Thyroid gland (tissue), 4 donors: ENCODE data around the gene GRAMD2B. TPM values are rescaled to one million over a fixed set of nuclear protein-coding genes. Genes with fewer than 3 reads are reported as not detected.

Source experiments
- DNase-seq, 2 donors: peaks; one replicate each; pipeline ENCODE4 v3.0.0-alpha.2; 2019
- H3K27ac ChIP-seq, 3 donors: fragments of 200-600 bp; sonication (generic); 1 replicate in 2 of 3; 2 replicates in 1 of 3; pipeline ENCODE4 v1.5.1; 2016 to 2019; ENCODE audit warnings: mild to moderate bottlenecking in 1 of 3, moderate library complexity in 1 of 3
- H3K27me3 ChIP-seq: fragments of 200-600 bp; sonication (generic); one replicate; pipeline ENCODE4 v1.5.1; 2019
- H3K36me3 ChIP-seq, 2 donors: fragments of 200-600 bp; sonication (generic); one replicate each; pipeline ENCODE4 v1.5.1; 2016 to 2019
- H3K4me1 ChIP-seq, 2 donors: fragments of 200-600 bp; sonication (generic); one replicate each; pipeline ENCODE4 v1.5.1; 2017 to 2019
- H3K4me3 ChIP-seq, 3 donors: fragments of 200-600 bp; sonication (generic); replicated peaks in 1 of 3; 1 replicate in 2 of 3; 2 replicates in 1 of 3; pipeline ENCODE4 v1.5.1; 2016; ENCODE audit warnings: mild to moderate bottlenecking in 1 of 3
- H3K9me3 ChIP-seq: fragments of 200-600 bp; sonication (generic); one replicate; pipeline ENCODE4 v1.5.1; 2017
- POLR2A ChIP-seq, 2 donors: fragments of 450-650 bp; IDR thresholded peaks; one replicate each; pipeline ENCODE4 v1.6.1; 2017; ENCODE audit warnings: antibody characterized with exemption in 2 of 2, mild to moderate bottlenecking in 2 of 2, moderate library complexity in 1 of 2
- WGBS, 2 donors: methylation state at CpG; one replicate each; pipeline ENCODE4 v1.1.5; 2017; 5-methylcytosine and 5-hydroxymethylcytosine counted together
- intact Hi-C: fragments of 100-400 bp; cut with DNase I; formaldehyde crosslinking; loops from one replicate; pipeline ENCODE4 v1.15.1; 2023
- total RNA-seq, 4 donors: library from RNA; depleted of rRNA; stranded (reverse); fragments of >200 nt; gene quantifications; one replicate each; pipeline ENCODE4 v1.2.3, GENCODE V29; 2016
- TF ChIP-seq, protein P1 (sequence below), 6 experiments: fragments of 200-600 bp in 3 of 6; fragments of 450-650 bp in 3 of 6; sonication (generic) in 3 of 6; IDR thresholded peaks; one replicate each; pipeline ENCODE4 v1.5.1; 2016 to 2019; ENCODE audit warnings: antibody characterized with exemption in 6 of 6, mild to moderate bottlenecking in 2 of 6, inconsistent platforms in 1 of 6, moderate library complexity in 1 of 6

GRAMD2B gene
- total RNA-seq, 4 donors from 2014 or later = 68.1 to 115 (median 105) TPM

DNA sequence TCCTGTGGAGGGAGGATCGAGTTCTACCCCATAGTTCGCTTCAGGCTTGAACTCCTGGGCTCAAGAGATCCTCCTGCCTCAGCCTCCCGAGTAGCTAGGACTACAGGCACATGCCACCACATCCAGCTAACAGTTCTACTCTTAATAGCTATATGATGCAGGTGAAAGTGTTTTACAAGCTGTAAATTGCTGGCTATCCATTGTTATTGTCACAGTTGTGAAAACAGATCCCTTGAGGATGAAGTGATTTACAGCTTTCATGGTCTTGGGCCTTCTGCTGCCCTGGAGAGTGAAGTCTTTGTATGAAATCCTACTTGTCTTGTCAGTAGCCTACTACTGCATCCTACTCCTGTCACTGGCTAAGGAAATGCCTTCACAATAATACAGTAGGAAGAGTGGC, 48.0 kb downstream of the GRAMD2B start:
- H3K36me3 ChIP-seq = peaks cover 39 to 51% of the 10 kb centered on the region in 2 donors
- H3K4me1 ChIP-seq = peaks cover 14 to 57% of the 10 kb centered on the region in 2 donors
- no peaks in the 10 kb centered on the region for H3K9me3 ChIP-seq
- intact Hi-C loops = no loop called here
- H3K4me3 ChIP-seq = no peak overlapping the region
- DNase-seq = no peak
- TF ChIP-seq POLR2A (IDR thresholded peaks at IDR 0.05) = no peak
- TF ChIP-seq, protein P1, sequence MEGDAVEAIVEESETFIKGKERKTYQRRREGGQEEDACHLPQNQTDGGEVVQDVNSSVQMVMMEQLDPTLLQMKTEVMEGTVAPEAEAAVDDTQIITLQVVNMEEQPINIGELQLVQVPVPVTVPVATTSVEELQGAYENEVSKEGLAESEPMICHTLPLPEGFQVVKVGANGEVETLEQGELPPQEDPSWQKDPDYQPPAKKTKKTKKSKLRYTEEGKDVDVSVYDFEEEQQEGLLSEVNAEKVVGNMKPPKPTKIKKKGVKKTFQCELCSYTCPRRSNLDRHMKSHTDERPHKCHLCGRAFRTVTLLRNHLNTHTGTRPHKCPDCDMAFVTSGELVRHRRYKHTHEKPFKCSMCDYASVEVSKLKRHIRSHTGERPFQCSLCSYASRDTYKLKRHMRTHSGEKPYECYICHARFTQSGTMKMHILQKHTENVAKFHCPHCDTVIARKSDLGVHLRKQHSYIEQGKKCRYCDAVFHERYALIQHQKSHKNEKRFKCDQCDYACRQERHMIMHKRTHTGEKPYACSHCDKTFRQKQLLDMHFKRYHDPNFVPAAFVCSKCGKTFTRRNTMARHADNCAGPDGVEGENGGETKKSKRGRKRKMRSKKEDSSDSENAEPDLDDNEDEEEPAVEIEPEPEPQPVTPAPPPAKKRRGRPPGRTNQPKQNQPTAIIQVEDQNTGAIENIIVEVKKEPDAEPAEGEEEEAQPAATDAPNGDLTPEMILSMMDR (IDR thresholded peaks at IDR 0.05) = no peak
- no peaks in the 10 kb centered on the region for H3K27me3 ChIP-seq
- H3K27ac ChIP-seq = peak overlapping the region in 2 of 3 donors; percentile 53 to 64
- 68 to 100% methylated on average over 2 to 3 of the region's 3 CpGs for WGBS, 2 donors

DNA sequence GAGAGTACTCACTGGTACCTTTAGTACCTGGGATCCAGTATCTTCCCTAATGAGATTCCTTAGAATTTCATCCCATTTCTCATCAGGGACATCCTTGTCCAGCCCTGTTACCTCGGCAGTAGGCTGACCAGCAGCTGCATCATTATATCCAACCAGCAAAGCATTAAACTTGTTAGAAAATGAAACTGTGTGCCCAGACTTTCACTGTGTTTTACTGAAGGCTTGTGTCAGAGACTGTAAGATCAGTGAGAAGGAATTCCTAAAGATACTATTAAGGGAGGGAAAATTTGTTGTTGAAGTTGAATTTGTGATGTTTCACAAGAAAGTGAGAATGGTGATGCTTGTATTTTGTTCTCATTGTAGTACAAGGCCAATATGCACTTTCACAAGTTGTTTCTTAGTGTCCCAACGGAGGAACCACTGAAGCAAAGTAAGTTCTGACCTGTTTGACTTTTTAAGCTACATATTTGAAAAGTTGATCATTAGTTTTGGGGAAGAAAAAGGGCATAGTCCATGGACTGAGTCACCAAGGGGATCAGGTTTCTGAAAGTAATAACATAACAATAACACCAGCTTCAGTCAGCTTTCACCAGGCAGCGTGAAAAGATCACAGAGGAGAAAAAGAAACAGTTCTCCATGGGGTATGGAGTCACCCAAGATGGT, 48.8 kb downstream of the GRAMD2B start:
- Histone ChIP-seq H3K4me1 (peaks cover 9 to 50% of the 10 kb centered on the region in 2 donors), H3K27me3 (no peaks in the 10 kb centered on the region), H3K27ac (peak overlapping the region in 2 of 3 donors; percentile 53 to 64), H3K36me3 (peaks cover 32 to 43% of the 10 kb centered on the region in 2 donors), H3K4me3 (no peak overlapping the region), H3K9me3 (no peaks in the 10 kb centered on the region)
- intact Hi-C loops = no loop called here
- 85 to 88% methylated on average over 3 of the region's 3 CpGs for WGBS, 2 donors
- TF ChIP-seq, protein P1 (IDR thresholded peaks at IDR 0.05) = no peak
- no peak for DNase-seq

DNA sequence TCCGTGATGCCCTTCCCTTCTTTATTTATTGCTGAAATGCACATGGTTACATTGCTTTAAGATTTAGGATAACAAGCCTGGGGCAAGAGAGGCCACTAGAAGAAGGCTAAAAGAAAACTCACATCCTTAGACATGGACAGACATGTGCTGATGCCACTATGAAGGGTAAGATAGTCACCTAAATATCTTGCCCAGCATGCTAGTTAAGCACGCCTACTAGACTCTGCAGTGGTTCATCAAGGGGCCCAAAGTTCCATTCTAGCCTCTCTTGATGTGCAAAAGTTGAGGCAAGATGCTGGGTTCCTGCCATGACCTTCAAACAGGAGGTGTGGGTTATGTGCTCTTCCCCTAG, 49.3 kb downstream of the GRAMD2B start:
- no peak for DNase-seq
- Histone ChIP-seq H3K27me3 (no peaks in the 10 kb centered on the region), H3K27ac (peak overlapping the region in 2 of 3 donors; percentile 53 to 64), H3K4me3 (no peak overlapping the region), H3K9me3 (no peaks in the 10 kb centered on the region), H3K36me3 (peaks cover 29 to 42% of the 10 kb centered on the region in 2 donors), H3K4me1 (peaks cover 9 to 55% of the 10 kb centered on the region in 2 donors)
- intact Hi-C loops = no loop called here
- WGBS, 2 donors = 97 to 100% methylated on average over 2 of the region's 2 CpGs
- TF ChIP-seq, protein P1 (IDR thresholded peaks at IDR 0.05) = no peak

DNA sequence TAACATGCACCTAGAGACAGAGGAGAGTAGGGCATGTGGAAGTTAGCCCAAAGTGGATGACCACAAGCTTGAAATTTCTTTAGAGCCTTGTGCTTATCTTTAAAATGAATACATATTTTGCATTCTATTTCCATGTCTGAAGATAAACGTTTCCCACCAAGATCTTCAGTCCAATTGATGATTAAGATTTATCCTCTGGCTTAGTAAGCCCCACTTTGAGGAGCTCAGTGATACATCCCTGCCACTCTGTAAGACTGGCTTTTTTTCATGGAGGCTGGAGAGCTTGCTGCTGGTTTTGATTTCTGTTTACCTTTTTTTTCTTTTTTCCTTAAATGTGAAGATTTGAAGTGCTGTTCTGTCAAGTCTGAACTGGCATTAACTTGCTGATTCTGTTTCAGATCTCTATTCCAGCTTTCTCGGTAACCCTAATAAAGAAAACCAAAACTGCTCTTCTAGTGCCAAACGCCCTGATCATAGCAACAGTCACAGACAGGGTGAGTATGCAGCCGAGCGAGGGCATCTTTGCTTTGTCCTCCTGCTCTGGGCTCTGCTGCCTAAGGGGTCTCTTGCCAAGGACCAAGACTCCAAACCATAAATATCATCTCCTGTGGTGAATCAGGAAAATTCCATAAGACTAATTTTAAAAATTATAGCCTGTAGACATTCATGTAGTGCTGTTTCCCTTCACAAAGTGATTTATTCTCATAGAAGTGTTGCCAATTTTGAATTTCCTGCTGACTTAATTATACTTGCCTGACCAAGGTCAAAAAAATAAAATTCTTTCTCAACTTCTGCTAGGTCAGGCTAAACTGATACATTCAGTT, 54.3 kb downstream of the GRAMD2B start:
- H3K4me1 ChIP-seq = peaks cover 0 to 25% of the 10 kb centered on the region in 2 donors
- DNase-seq = no peak
- no peak for TF ChIP-seq POLR2A (IDR thresholded peaks at IDR 0.05)
- TF ChIP-seq, protein P1 (IDR thresholded peaks at IDR 0.05) = no peak
- intact Hi-C loops = no loop called here
- H3K36me3 ChIP-seq = peaks cover 38 to 61% of the 10 kb centered on the region in 2 donors
- WGBS, 2 donors = 74 to 75% methylated on average over 5 of the region's 5 CpGs
- no peaks in the 10 kb centered on the region for H3K9me3 ChIP-seq
- H3K4me3 ChIP-seq = no peak overlapping the region
- no peaks in the 10 kb centered on the region for H3K27me3 ChIP-seq
- peak overlapping the region; percentile 54 to 65 (median 62) for H3K27ac ChIP-seq

DNA sequence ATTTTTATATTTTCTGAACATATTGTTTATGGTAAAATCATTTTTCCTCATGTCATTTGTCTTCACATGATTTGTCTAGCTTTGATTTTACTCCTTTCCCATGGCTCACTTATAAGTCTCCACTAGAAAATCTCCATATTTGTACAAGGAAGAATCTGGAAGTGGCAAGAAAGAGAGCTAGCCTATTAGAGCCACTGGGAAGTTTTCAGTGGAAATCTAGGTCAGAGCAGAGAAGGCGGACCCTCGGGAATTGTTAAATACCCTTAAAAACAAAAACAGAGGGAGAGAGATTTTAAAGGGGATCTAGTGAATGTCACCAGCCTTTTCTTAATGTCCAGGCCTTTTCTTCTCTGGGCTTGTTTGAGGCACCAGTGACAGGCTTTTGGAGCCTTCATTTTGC, 56.6 kb downstream of the GRAMD2B start:
- WGBS, 2 donors = 29 to 70% methylated on average over 2 of the region's 2 CpGs
- Histone ChIP-seq H3K36me3 (peaks cover 34 to 49% of the 10 kb centered on the region in 2 donors), H3K4me3 (no peak overlapping the region), H3K4me1 (peaks cover 0 to 23% of the 10 kb centered on the region in 2 donors), H3K9me3 (no peaks in the 10 kb centered on the region), H3K27me3 (no peaks in the 10 kb centered on the region), H3K27ac (peak overlapping the region; percentile 38 to 65 (median 46))
- no peak for DNase-seq
- intact Hi-C loops = no loop called here
- no peak for TF ChIP-seq POLR2A (IDR thresholded peaks at IDR 0.05)
- TF ChIP-seq, protein P1 (IDR thresholded peaks at IDR 0.05) = no peak
